ENCODE data around the gene CPNE1.

The CPNE1 gene

GRCh38 chr20:35615667-35616464 is 48.8 kb downstream of the CPNE1 start, which contains the start of gene SPAG4:
SPAG4 (plus strand) TSS chr20:35615829; CDS start chr20:35616004, 175 bp downstream.
- no peaks in the 10 kb centered on the region for H3K27me3 Mint-ChIP-seq
- H3K36me3 Mint-ChIP-seq = no peaks in the 10 kb centered on the region
- ATAC-seq (ENCODE audit: low read depth) = peak; percentile 72
- peak within 1 kb of the TSS; percentile 100 for H3K27ac Mint-ChIP-seq
- no peaks in the 10 kb centered on the region for H3K9me3 Mint-ChIP-seq
- DNase-seq (ENCODE audit: low spot score in 2 of 2) = peak; percentile 97 to 98
- H3K4me1 Mint-ChIP-seq = peaks cover 28% of the 10 kb centered on the region
- peak within 1 kb of the TSS; percentile 93 for H3K4me3 Mint-ChIP-seq

GRCh38 chr20:35611482-35611881 is 53.2 kb downstream of the CPNE1 start:
- Mint-ChIP-seq H3K27me3 (no peaks in the 10 kb centered on the region), H3K4me3 (no peak overlapping the region), H3K36me3 (no peaks in the 10 kb centered on the region), H3K4me1 (peaks cover 13% of the 10 kb centered on the region), H3K9me3 (no peaks in the 10 kb centered on the region), H3K27ac (no peak overlapping the region)
- DNase-seq (ENCODE audit: low spot score in 2 of 2) = no peak
- peak; percentile 4 for ATAC-seq (ENCODE audit: low read depth)

- no peaks in the 10 kb centered on the region for H3K36me3 Mint-ChIP-seq
- H3K4me1 Mint-ChIP-seq = peaks cover 13% of the 10 kb centered on the region
- H3K27ac Mint-ChIP-seq = no peak overlapping the region
- no peaks in the 10 kb centered on the region for H3K27me3 Mint-ChIP-seq
- ATAC-seq (ENCODE audit: low read depth) (no peak), DNase-seq (ENCODE audit: low spot score in 2 of 2) (no peak)
- H3K4me3 Mint-ChIP-seq = no peak overlapping the region
- H3K9me3 Mint-ChIP-seq = no peaks in the 10 kb centered on the region
Measured at GRCh38 chr20:35610833-35611427, 53.8 kb downstream of the CPNE1 start.

- H3K4me3 Mint-ChIP-seq = no peak overlapping the region
- no peaks in the 10 kb centered on the region for H3K9me3 Mint-ChIP-seq
- DNase-seq (ENCODE audit: low spot score in 2 of 2) = no peak
- no peak for ATAC-seq (ENCODE audit: low read depth)
- no peaks in the 10 kb centered on the region for H3K27me3 Mint-ChIP-seq
- H3K27ac Mint-ChIP-seq = no peak overlapping the region
- no peaks in the 10 kb centered on the region for H3K36me3 Mint-ChIP-seq
- H3K4me1 Mint-ChIP-seq = peaks cover 7% of the 10 kb centered on the region
Measured at GRCh38 chr20:35607003-35607735, 57.5 kb downstream of the CPNE1 start.

GRCh38 chr20:35606127-35606526 is 58.6 kb downstream of the CPNE1 start:
- H3K27me3 Mint-ChIP-seq = no peaks in the 10 kb centered on the region
- no peaks in the 10 kb centered on the region for H3K36me3 Mint-ChIP-seq
- peaks cover 5% of the 10 kb centered on the region for H3K4me1 Mint-ChIP-seq
- no peak overlapping the region for H3K27ac Mint-ChIP-seq
- ATAC-seq (ENCODE audit: low read depth) (no peak), DNase-seq (ENCODE audit: low spot score in 2 of 2) (no peak)
- H3K9me3 Mint-ChIP-seq = no peaks in the 10 kb centered on the region
- H3K4me3 Mint-ChIP-seq = no peak overlapping the region

- Mint-ChIP-seq H3K27me3 (peaks cover 3% of the 10 kb centered on the region), H3K27ac (no peak overlapping the region), H3K4me1 (peaks cover 9% of the 10 kb centered on the region), H3K9me3 (no peaks in the 10 kb centered on the region), H3K4me3 (no peak overlapping the region), H3K36me3 (no peaks in the 10 kb centered on the region)
- ATAC-seq (ENCODE audit: low read depth) = no peak
- DNase-seq (ENCODE audit: low spot score in 2 of 2) = no peak
Measured at GRCh38 chr20:35604449-35604747, 60.3 kb downstream of the CPNE1 start.

GRCh38 chr20:35603695-35604448 is 60.8 kb downstream of the CPNE1 start:
- peaks cover 5% of the 10 kb centered on the region for H3K27me3 Mint-ChIP-seq
- DNase-seq (ENCODE audit: low spot score in 2 of 2) (no peak), ATAC-seq (ENCODE audit: low read depth) (no peak)
- H3K4me1 Mint-ChIP-seq = peaks cover 9% of the 10 kb centered on the region
- H3K4me3 Mint-ChIP-seq = no peak overlapping the region
- no peaks in the 10 kb centered on the region for H3K36me3 Mint-ChIP-seq
- H3K27ac Mint-ChIP-seq = no peak overlapping the region
- no peaks in the 10 kb centered on the region for H3K9me3 Mint-ChIP-seq

GRCh38 chr20:35602851-35603495 is 61.7 kb downstream of the CPNE1 start:
- H3K27me3 Mint-ChIP-seq = peaks cover 6% of the 10 kb centered on the region
- H3K4me1 Mint-ChIP-seq = peaks cover 9% of the 10 kb centered on the region
- DNase-seq (ENCODE audit: low spot score in 2 of 2) (no peak), ATAC-seq (ENCODE audit: low read depth) (no peak)
- H3K36me3 Mint-ChIP-seq = no peaks in the 10 kb centered on the region
- H3K4me3 Mint-ChIP-seq = peak overlapping the region; percentile 55
- H3K9me3 Mint-ChIP-seq = no peaks in the 10 kb centered on the region
- H3K27ac Mint-ChIP-seq = peak overlapping the region; percentile 29

GRCh38 chr20:35601990-35602389 is 62.7 kb downstream of the CPNE1 start:
- peaks cover 9% of the 10 kb centered on the region for H3K4me1 Mint-ChIP-seq
- ATAC-seq (ENCODE audit: low read depth) (no peak), DNase-seq (ENCODE audit: low spot score in 2 of 2) (no peak)
- H3K4me3 Mint-ChIP-seq = peak overlapping the region; percentile 78
- H3K27ac Mint-ChIP-seq = no peak overlapping the region
- H3K36me3 Mint-ChIP-seq = no peaks in the 10 kb centered on the region
- no peaks in the 10 kb centered on the region for H3K9me3 Mint-ChIP-seq
- H3K27me3 Mint-ChIP-seq = peaks cover 6% of the 10 kb centered on the region

GRCh38 chr20:35600993-35601973 is 63.4 kb downstream of the CPNE1 start:
- Mint-ChIP-seq H3K4me3 (peak overlapping the region; percentile 78), H3K4me1 (peaks cover 9% of the 10 kb centered on the region), H3K9me3 (no peaks in the 10 kb centered on the region), H3K27ac (no peak overlapping the region), H3K27me3 (peaks cover 6% of the 10 kb centered on the region), H3K36me3 (no peaks in the 10 kb centered on the region)
- peak; percentile 86 for ATAC-seq (ENCODE audit: low read depth)
- DNase-seq (ENCODE audit: low spot score in 2 of 2) = peak; percentile 69

- H3K27me3 Mint-ChIP-seq = peaks cover 6% of the 10 kb centered on the region
- H3K4me1 Mint-ChIP-seq = peaks cover 9% of the 10 kb centered on the region
- H3K36me3 Mint-ChIP-seq = no peaks in the 10 kb centered on the region
- H3K9me3 Mint-ChIP-seq = no peaks in the 10 kb centered on the region
- H3K4me3 Mint-ChIP-seq = peak overlapping the region; percentile 78
- H3K27ac Mint-ChIP-seq = no peak overlapping the region
- DNase-seq (ENCODE audit: low spot score in 2 of 2) = peak in 1 of 2 donors; percentile 38
- ATAC-seq (ENCODE audit: low read depth) = no peak
Measured at GRCh38 chr20:35600176-35600992, 64.3 kb downstream of the CPNE1 start.

GRCh38 chr20:35599776-35600120 is 65.0 kb downstream of the CPNE1 start:
- H3K27me3 Mint-ChIP-seq = peaks cover 6% of the 10 kb centered on the region
- no peak overlapping the region for H3K27ac Mint-ChIP-seq
- ATAC-seq (ENCODE audit: low read depth) (no peak), DNase-seq (ENCODE audit: low spot score in 2 of 2) (no peak)
- peaks cover 7% of the 10 kb centered on the region for H3K4me1 Mint-ChIP-seq
- no peaks in the 10 kb centered on the region for H3K9me3 Mint-ChIP-seq
- no peak overlapping the region for H3K4me3 Mint-ChIP-seq
- H3K36me3 Mint-ChIP-seq = no peaks in the 10 kb centered on the region
